Panc1 (cell line): ENCODE data around the gene CLEC17A.

Experiments used
- POLR2AphosphoS5 ChIP-seq: IDR thresholded peaks from 2 replicates; pipeline ENCODE4 v1.6.1; 2012; ENCODE audit warnings: mild to moderate bottlenecking, low read depth, low read length, moderate library complexity
- TF ChIP-seq, protein P1 (sequence below): fragments of 450-650 bp; IDR thresholded peaks from 2 replicates; pipeline ENCODE4 v1.5.1; 2017; ENCODE audit warnings: mild to moderate bottlenecking

DNA sequence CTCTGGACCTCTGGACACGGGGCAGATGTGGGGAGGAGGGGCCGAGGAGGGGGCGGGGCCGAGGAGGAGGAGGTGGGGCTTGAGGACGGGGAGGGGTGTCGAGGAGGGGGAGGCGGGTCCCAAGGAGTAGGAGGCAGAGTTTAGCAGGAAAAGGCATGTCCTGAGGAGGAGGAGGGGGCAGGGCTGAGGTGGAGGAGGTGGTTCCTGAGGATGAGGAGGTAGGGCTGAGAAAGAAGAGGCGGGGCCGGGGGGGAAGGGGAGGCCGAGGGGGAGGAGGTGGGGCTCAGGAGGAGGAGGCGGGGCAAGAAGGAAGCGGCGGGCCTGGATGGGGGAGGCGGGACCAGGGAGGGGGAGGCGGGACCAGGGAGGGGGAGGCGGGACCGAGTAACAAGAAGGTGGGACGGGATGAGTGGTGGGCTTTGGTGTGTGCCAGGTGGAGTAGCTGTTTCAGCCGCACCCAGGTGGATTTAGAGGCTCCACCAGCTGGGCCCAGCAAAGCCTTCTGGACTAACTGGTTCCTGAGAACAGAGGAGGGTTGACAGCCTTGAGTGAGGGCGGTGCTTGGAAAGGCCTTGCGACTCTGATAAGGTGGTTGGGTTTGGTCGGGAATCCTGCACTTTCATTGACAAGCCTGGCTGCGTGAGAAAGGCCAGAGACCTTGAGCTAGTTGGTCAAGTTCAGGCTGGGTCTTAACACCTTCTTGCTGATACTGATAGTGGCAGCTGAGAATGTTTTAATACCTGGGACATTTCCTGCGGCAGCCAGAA is 45.8 kb upstream of the CLEC17A start:
- TF ChIP-seq POLR2AphosphoS5: no peak
- TF ChIP-seq, protein P1, sequence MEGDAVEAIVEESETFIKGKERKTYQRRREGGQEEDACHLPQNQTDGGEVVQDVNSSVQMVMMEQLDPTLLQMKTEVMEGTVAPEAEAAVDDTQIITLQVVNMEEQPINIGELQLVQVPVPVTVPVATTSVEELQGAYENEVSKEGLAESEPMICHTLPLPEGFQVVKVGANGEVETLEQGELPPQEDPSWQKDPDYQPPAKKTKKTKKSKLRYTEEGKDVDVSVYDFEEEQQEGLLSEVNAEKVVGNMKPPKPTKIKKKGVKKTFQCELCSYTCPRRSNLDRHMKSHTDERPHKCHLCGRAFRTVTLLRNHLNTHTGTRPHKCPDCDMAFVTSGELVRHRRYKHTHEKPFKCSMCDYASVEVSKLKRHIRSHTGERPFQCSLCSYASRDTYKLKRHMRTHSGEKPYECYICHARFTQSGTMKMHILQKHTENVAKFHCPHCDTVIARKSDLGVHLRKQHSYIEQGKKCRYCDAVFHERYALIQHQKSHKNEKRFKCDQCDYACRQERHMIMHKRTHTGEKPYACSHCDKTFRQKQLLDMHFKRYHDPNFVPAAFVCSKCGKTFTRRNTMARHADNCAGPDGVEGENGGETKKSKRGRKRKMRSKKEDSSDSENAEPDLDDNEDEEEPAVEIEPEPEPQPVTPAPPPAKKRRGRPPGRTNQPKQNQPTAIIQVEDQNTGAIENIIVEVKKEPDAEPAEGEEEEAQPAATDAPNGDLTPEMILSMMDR: no peak
